HG03575 (cell line): ENCODE data around the gene NIPBL.

Experiments
- ATAC-seq: cut with Tn5 transposase; IDR thresholded peaks from one replicate; pipeline ENCODE4 v1.9.1; 2021; ENCODE audit not compliant: unreplicated experiment, insufficient number of reproducible peaks, low FRiP score; ENCODE audit errors: extremely low read depth

The NIPBL gene

GRCh38 chr5:37112383-37112991 lies 235.9 kb downstream of the NIPBL start:
- ATAC-seq: no peak
